Measurements from ENCODE around the gene ACAD9. TPM values are rescaled to one million over a fixed set of nuclear protein-coding genes. Genes with fewer than 3 reads are reported as not detected.

Gene ACAD9
- total RNA-seq, 1 donor from 2014 or later, result 60.6 TPM

- H3K9me3 Mint-ChIP-seq, result no peaks in the 10 kb centered on the region
- H3K4me3 Mint-ChIP-seq, result no peak overlapping the region
- H3K27ac Mint-ChIP-seq (ENCODE audit: unreplicated experiment), result no peak overlapping the region
Measured at GRCh38 chr3:128848936-128849335, 30.5 kb upstream of the ACAD9 start.

GRCh38 chr3:128849911-128850455, 29.4 kb upstream of the ACAD9 start:
- Mint-ChIP-seq H3K4me3 (no peak overlapping the region), H3K27ac (ENCODE audit: unreplicated experiment) (no peak overlapping the region), H3K27me3 (ENCODE audit: low read depth) (no peaks in the 10 kb centered on the region), H3K4me1 (peaks cover 11% of the 10 kb centered on the region), H3K9me3 (peaks cover 3% of the 10 kb centered on the region), H3K36me3 (ENCODE audit: low read depth) (peaks cover 4% of the 10 kb centered on the region)
- no peak for DNase-seq (ENCODE audit: low read depth, low spot score)
- TF ChIP-seq CTCF (conservative IDR thresholded peaks at IDR 0.05), result no peak

More at GRCh38 chr3:128848936-128849335, 30.5 kb upstream of the ACAD9 start:
- no peak for TF ChIP-seq CTCF (conservative IDR thresholded peaks at IDR 0.05)
- no peak for DNase-seq (ENCODE audit: low read depth, low spot score)
- H3K4me1 Mint-ChIP-seq, result peaks cover 13% of the 10 kb centered on the region
- H3K36me3 Mint-ChIP-seq (ENCODE audit: low read depth), result no peaks in the 10 kb centered on the region
- H3K27me3 Mint-ChIP-seq (ENCODE audit: low read depth), result no peaks in the 10 kb centered on the region

DNA sequence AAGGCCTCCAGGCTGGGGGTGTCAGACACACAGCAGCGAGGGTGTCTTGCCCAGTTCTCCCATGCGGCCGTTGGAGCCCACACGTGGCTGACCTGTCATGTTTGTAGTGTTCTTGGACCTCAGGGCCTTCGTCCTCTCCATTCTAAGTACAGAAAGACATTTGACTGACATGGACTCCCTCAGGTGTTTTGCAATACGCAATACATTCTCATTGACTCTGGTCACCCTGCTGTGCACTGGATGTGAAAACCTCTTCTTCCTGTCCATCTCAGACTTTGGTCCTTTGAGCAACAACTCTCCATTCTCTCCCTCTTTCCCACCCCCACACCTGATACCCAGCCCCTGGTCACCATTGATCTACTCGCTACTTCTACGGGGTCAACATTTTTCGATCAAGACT, 28.9 kb upstream of the ACAD9 start:
- no peaks in the 10 kb centered on the region for H3K27me3 Mint-ChIP-seq (ENCODE audit: low read depth)
- H3K4me3 Mint-ChIP-seq, result no peak overlapping the region
- no peak for TF ChIP-seq CTCF (conservative IDR thresholded peaks at IDR 0.05)
- no peak overlapping the region for H3K27ac Mint-ChIP-seq (ENCODE audit: unreplicated experiment)
- H3K36me3 Mint-ChIP-seq (ENCODE audit: low read depth), result peaks cover 9% of the 10 kb centered on the region
- H3K4me1 Mint-ChIP-seq, result peaks cover 6% of the 10 kb centered on the region
- H3K9me3 Mint-ChIP-seq, result peaks cover 3% of the 10 kb centered on the region
- no peak for DNase-seq (ENCODE audit: low read depth, low spot score)

DNA sequence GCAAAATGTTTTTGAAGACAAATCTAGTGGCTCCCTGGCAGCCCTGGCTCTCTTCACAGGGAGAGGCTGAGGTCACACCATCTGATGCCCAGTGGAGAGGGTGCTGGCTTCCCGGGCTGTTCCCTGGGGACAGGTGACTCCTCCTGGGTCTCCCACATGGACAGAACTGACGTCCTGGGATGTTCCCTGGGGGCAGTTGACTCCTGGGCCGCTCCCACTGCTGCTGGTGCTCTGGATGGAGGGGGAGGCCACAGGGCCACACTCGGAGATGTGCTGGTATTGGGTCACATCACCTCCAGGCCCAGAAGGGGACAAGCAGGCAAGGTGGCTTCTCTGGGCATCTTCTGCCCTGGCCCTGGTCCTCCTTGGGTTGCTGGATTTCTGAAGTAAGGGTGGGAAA, 27.8 kb upstream of the ACAD9 start:
- no peak for DNase-seq (ENCODE audit: low read depth, low spot score)
- H3K27ac Mint-ChIP-seq (ENCODE audit: unreplicated experiment), result no peak overlapping the region
- no peak for TF ChIP-seq CTCF (conservative IDR thresholded peaks at IDR 0.05)
- H3K4me1 Mint-ChIP-seq, result no peaks in the 10 kb centered on the region
- no peaks in the 10 kb centered on the region for H3K27me3 Mint-ChIP-seq (ENCODE audit: low read depth)
- H3K4me3 Mint-ChIP-seq, result no peak overlapping the region
- H3K36me3 Mint-ChIP-seq (ENCODE audit: low read depth), result peaks cover 11% of the 10 kb centered on the region
- H3K9me3 Mint-ChIP-seq, result peaks cover 6% of the 10 kb centered on the region

GRCh38 chr3:128853826-128854225, 25.6 kb upstream of the ACAD9 start:
- H3K4me3 Mint-ChIP-seq, result no peak overlapping the region
- H3K36me3 Mint-ChIP-seq (ENCODE audit: low read depth), result peaks cover 19% of the 10 kb centered on the region
- H3K4me1 Mint-ChIP-seq, result peaks cover 11% of the 10 kb centered on the region
- no peaks in the 10 kb centered on the region for H3K27me3 Mint-ChIP-seq (ENCODE audit: low read depth)
- H3K27ac Mint-ChIP-seq (ENCODE audit: unreplicated experiment), result no peak overlapping the region
- TF ChIP-seq CTCF (conservative IDR thresholded peaks at IDR 0.05), result no peak
- no peak for DNase-seq (ENCODE audit: low read depth, low spot score)
- peaks cover 10% of the 10 kb centered on the region for H3K9me3 Mint-ChIP-seq

Measured in neural crest cell (in vitro differentiated cells).